NK-92 treated with Interleukin-12 subunit alpha and Interleukin-12 subunit beta, amount 100 ng/mL, for 24 hours (cell line): ENCODE data around the gene ZMYND8.
"Not testable (repeated sequence)": the region's sequence is repeated elsewhere in the genome, so short reads cannot be mapped to it uniquely, and the experiment has no call there.

Experiments used
- DNase-seq: peaks from one replicate; lab custom pipeline; 2025; lab: John Stamatoyannopoulos, UW

ZMYND8 gene

GRCh38 chr20:47265214-47265613 is 91.3 kb downstream of the ZMYND8 start:
- DNase-seq, result no peak

GRCh38 chr20:47264137-47264769 is 92.2 kb downstream of the ZMYND8 start:
- not testable (repeated sequence) for DNase-seq

- no peak for DNase-seq
Measured at GRCh38 chr20:47263465-47264084, 92.9 kb downstream of the ZMYND8 start.

GRCh38 chr20:47263080-47263464 is 93.4 kb downstream of the ZMYND8 start:
- DNase-seq, result no peak

GRCh38 chr20:47262365-47263013 is 94.0 kb downstream of the ZMYND8 start:
- no peak for DNase-seq

GRCh38 chr20:47262008-47262364 is 94.5 kb downstream of the ZMYND8 start:
- DNase-seq, result no peak

GRCh38 chr20:47261161-47261774 is 95.2 kb downstream of the ZMYND8 start:
- not testable (repeated sequence) for DNase-seq

GRCh38 chr20:47260540-47261126 is 95.9 kb downstream of the ZMYND8 start:
- not testable (repeated sequence) for DNase-seq

GRCh38 chr20:47258745-47259695 is 97.5 kb downstream of the ZMYND8 start:
- DNase-seq, result no peak

- no peak for DNase-seq
Measured at GRCh38 chr20:47257771-47258170, 98.7 kb downstream of the ZMYND8 start.

- DNase-seq, result no peak
Measured at GRCh38 chr20:47257256-47257655, 99.2 kb downstream of the ZMYND8 start.

- no peak for DNase-seq
Measured at GRCh38 chr20:47256668-47257236, 99.7 kb downstream of the ZMYND8 start.

- DNase-seq, result no peak
Measured at GRCh38 chr20:47253872-47254271, 102.6 kb downstream of the ZMYND8 start.

GRCh38 chr20:47252879-47253307 is 103.6 kb downstream of the ZMYND8 start:
- no peak for DNase-seq

GRCh38 chr20:47251154-47252020 is 105.1 kb downstream of the ZMYND8 start:
- DNase-seq, result no peak

GRCh38 chr20:47250360-47250759 is 106.1 kb downstream of the ZMYND8 start:
- no peak for DNase-seq

GRCh38 chr20:47249913-47250312 is 106.6 kb downstream of the ZMYND8 start:
- DNase-seq, result no peak

GRCh38 chr20:47248448-47248966 is 108.0 kb downstream of the ZMYND8 start:
- no peak for DNase-seq

GRCh38 chr20:47247972-47248371 is 108.5 kb downstream of the ZMYND8 start:
- no peak for DNase-seq
